GM18505 (cell line): ENCODE results near the gene MFSD2A.
"Not testable (repeated sequence)": the region's sequence is repeated elsewhere in the genome, so short reads cannot be mapped to it uniquely, and the experiment has no call there.

ENCODE experiments used
- ATAC-seq: cut with Tn5 transposase; IDR thresholded peaks from one replicate; pipeline ENCODE4 v1.9.1; 2021; ENCODE audit not compliant: unreplicated experiment
- POLR2A ChIP-seq: IDR thresholded peaks from 4 replicates; pipeline ENCODE4 v1.6.1; 2011; ENCODE audit warnings: borderline replicate concordance; ENCODE audit not compliant: insufficient read depth, insufficient read length; ENCODE audit errors: extremely low read depth

The MFSD2A gene

GRCh38 chr1:39988618-39989343, 33.8 kb downstream of the MFSD2A start:
- no peak for TF ChIP-seq POLR2A
- ATAC-seq: no peak

- no peak for ATAC-seq
- no peak for TF ChIP-seq POLR2A
Observed at GRCh38 chr1:39990428-39990827, 35.5 kb downstream of the MFSD2A start.

GRCh38 chr1:39992234-39992633, 37.3 kb downstream of the MFSD2A start:
- TF ChIP-seq POLR2A: no peak
- no peak for ATAC-seq

- TF ChIP-seq POLR2A: no peak
- ATAC-seq: no peak
Observed at GRCh38 chr1:39992888-39993287, 37.9 kb downstream of the MFSD2A start.

GRCh38 chr1:39995973-39996393, 41.0 kb downstream of the MFSD2A start:
- TF ChIP-seq POLR2A: no peak
- no peak for ATAC-seq

GRCh38 chr1:39996396-39997004, 41.6 kb downstream of the MFSD2A start:
- TF ChIP-seq POLR2A: no peak
- no peak for ATAC-seq

GRCh38 chr1:40001456-40001855, 46.5 kb downstream of the MFSD2A start:
- no peak for TF ChIP-seq POLR2A
- no peak for ATAC-seq

GRCh38 chr1:40003156-40004093, 48.5 kb downstream of the MFSD2A start:
- no peak for ATAC-seq
- no peak for TF ChIP-seq POLR2A

GRCh38 chr1:40004857-40005256, 49.9 kb downstream of the MFSD2A start:
- ATAC-seq: no peak
- TF ChIP-seq POLR2A: no peak

GRCh38 chr1:40007481-40008034, 52.6 kb downstream of the MFSD2A start:
- not testable (repeated sequence) for ATAC-seq

- no peak for ATAC-seq
- TF ChIP-seq POLR2A: no peak
Observed at GRCh38 chr1:40011198-40011597, 56.3 kb downstream of the MFSD2A start.

- TF ChIP-seq POLR2A: no peak
- no peak for ATAC-seq
Observed at GRCh38 chr1:40014253-40014706, 59.3 kb downstream of the MFSD2A start.

- ATAC-seq: no peak
- TF ChIP-seq POLR2A: no peak
Observed at GRCh38 chr1:40014812-40015594, 60.1 kb downstream of the MFSD2A start.

GRCh38 chr1:40017951-40018575, 63.1 kb downstream of the MFSD2A start:
- ATAC-seq: no peak

More at GRCh38 chr1:40017951-40018575, 63.1 kb downstream of the MFSD2A start:
- no peak for TF ChIP-seq POLR2A
